Spleen (tissue), 7 donors: Measurements from ENCODE around the gene CNTN5.

Experiments
- CTCF ChIP-seq, 11 experiments: fragments of 200-600 bp in 7 of 11; fragments of 450-650 bp in 4 of 11; sonication (generic) in 4 of 11; IDR thresholded peaks in 8 of 11; conservative IDR thresholded peaks in 3 of 11; 1 replicate in 7 of 11; 2 replicates in 4 of 11; pipeline versions ENCODE4 v1.4.0 to v1.8.0; 2016 to 2021; ENCODE audit warnings: antibody characterized with exemption in 11 of 11, inconsistent platforms in 4 of 11, mild to moderate bottlenecking in 1 of 11
- POLR2AphosphoS5 ChIP-seq, 3 donors: sonication (generic); formaldehyde crosslinking; IDR thresholded peaks; one replicate each; pipeline ENCODE4 v1.5.1; 2017; ENCODE audit warnings: antibody characterized with exemption in 3 of 3
- donor health status: DM: no; HTN: no; CAD: no; lungs with moderate emphysema.
- donor health status: DM: no; HTN: no; CAD: no.
- donor health status: DM: no; HTN: no; CAD: no.

GRCh38 chr11:99814738-99815137, 794.0 kb downstream of the CNTN5 start:
- TF ChIP-seq POLR2AphosphoS5 (IDR thresholded peaks at IDR 0.05) (no peak), CTCF (IDR thresholded peaks at IDR 0.05 in 8 of 11, conservative IDR thresholded peaks at IDR 0.05 in 3 of 11) (no peak)
